ENCODE results near the gene SPSB3.
A peak's percentile ranks its signal among the peaks of the same experiment; 100 is the strongest.

SPSB3 gene

GRCh38 chr16:1792836-1793577 lies 10.6 kb upstream of the SPSB3 start:
- Histone ChIP-seq H3K9me3 (peaks cover 0 to 3% (median 0%) of the 10 kb centered on the region in 3 donors), H3K27ac (no peak overlapping the region), H3K4me3 (no peak overlapping the region), H3K27me3 (no peaks in the 10 kb centered on the region), H3K4me1 (peaks cover 0 to 9% (median 0%) of the 10 kb centered on the region in 4 donors), H3K36me3 (peaks cover 5 to 50% (median 27%) of the 10 kb centered on the region in 3 donors)
- intact Hi-C loops (cut with DNase I; ENCODE audit: low total_unique reads), result no loop called here
- no peak for TF ChIP-seq CTCF (IDR thresholded peaks at IDR 0.05)
- no peak for DNase-seq

DNA sequence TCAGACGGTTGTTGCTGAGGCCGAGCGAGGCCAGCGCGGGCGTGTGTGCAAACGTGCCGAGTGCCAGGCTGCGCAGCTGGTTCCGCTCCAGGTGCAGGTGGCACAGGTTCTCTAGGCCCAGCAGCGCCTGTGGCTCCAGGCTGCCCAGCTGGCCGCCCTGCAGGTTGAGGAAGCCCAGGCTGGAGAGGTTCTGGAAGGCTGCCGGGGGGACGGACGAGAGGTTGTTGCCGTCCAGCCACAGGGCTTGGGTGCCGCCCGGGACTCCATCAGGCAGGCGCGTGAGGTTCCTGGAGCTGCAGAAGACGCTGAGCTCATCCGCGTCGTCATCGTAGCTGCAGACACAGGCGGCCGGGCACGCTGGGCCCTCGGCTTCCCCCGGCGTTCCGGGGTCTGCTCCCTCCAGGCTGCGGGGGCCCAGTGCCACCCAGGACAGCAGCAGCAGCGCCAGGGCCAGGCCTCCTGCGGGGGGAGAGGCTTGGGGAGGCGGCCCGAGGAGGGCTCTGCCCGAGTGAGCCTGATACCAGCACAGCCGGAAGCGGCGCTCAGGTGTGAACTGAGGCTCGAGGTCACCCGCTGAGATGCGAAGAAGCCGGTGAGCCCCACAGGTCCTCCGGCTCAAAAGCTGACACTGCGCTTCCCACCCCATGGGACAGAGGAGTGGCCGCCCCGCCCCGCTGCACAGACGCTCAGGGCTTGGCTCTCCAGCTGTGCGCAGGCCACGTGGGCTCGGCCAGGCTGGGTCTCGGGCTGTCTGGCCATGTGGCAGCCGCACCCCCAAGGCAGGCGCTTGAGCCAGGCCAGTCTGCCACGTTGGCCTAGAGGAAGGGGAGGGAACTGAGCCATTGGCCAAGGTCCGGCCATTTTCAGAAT lies 9.8 kb upstream of the SPSB3 start:
- H3K9me3 ChIP-seq, result no peaks in the 10 kb centered on the region
- no peak overlapping the region for H3K27ac ChIP-seq
- H3K4me1 ChIP-seq, result peaks cover 0 to 13% (median 0%) of the 10 kb centered on the region in 4 donors
- intact Hi-C loops (cut with DNase I; ENCODE audit: low total_unique reads), result no loop called here
- DNase-seq, result no peak
- no peaks in the 10 kb centered on the region for H3K27me3 ChIP-seq
- TF ChIP-seq CTCF (IDR thresholded peaks at IDR 0.05), result no peak
- H3K36me3 ChIP-seq, result peaks cover 7 to 58% (median 35%) of the 10 kb centered on the region in 3 donors
- H3K4me3 ChIP-seq, result no peak overlapping the region

DNA sequence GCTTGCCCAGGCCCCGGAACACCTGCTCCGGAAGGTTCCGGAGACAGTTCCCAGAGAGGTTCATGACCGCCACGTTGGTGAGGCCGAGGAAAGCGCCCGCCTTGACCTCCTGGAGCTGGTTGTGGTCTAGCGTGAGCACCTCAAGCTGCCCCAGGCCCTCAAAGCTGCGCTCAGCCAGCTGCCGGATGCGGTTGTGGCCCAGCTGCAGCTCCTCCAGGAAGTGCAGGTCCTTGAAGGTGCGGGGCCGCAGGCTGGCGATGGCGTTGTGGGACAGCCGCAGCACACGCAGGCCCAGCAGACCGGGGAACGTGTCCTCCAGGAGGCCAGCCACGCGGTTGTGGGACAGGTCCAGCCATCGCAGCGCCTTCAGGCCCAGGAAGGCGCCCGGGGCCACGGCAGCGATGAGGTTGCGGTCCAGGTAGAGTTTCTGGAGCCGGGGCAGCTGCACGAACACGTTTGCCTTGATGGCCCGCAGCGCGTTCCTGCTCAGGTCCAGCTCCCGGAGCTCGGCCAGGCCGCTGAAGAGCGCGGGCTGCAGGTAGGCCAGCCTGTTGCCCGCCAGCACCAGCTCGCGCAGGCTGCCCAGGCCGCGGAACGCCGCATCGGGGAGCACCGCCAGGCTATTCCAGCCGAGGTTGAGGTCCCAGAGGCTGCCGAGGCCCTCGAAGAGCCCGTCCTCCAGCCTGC lies 9.0 kb upstream of the SPSB3 start:
- peaks cover 15 to 66% (median 43%) of the 10 kb centered on the region in 3 donors for H3K36me3 ChIP-seq
- no peak overlapping the region for H3K27ac ChIP-seq
- DNase-seq, result no peak
- peaks cover 0 to 20% (median 0%) of the 10 kb centered on the region in 4 donors for H3K4me1 ChIP-seq
- H3K27me3 ChIP-seq, result no peaks in the 10 kb centered on the region
- H3K9me3 ChIP-seq, result no peaks in the 10 kb centered on the region
- H3K4me3 ChIP-seq, result no peak overlapping the region
- intact Hi-C loops (cut with DNase I; ENCODE audit: low total_unique reads), result no loop called here
- TF ChIP-seq CTCF (IDR thresholded peaks at IDR 0.05), result no peak

DNA sequence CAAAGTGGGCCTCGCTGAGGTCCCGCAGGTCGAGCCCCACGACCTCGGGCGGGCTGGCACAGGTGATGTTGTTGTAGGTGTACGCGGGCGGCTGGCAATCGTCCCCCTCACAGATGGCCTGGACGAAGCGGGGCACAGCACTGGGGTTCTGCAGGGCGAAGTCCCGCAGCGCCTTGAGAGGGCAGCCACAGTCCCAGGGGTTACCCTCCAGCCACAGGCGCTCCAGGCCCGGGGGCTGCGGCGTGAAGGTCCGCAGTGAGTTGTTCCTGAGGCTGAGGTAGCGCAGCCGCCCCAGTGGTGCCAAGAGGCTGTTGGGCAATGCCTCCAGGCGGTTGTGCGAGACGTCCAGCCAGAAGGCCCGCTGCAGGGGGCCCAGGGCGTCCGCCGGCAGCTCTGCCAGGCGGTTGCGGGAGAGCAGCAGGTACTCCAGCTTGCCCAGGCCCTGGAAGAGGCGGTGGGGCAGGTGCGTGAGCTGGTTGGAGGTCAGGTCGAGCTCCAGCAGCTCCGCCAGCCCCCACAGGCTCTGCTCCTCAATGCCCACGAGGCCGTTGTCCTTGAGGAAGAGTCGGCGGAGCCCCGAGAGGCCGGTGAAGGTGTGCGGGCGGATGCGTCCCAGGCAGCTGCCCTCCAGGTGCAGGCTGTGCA lies 8.4 kb upstream of the SPSB3 start:
- Histone ChIP-seq H3K36me3 (peaks cover 15 to 72% (median 44%) of the 10 kb centered on the region in 3 donors), H3K9me3 (no peaks in the 10 kb centered on the region), H3K4me1 (peaks cover 0 to 27% (median 2%) of the 10 kb centered on the region in 4 donors), H3K27me3 (no peaks in the 10 kb centered on the region), H3K27ac (no peak overlapping the region), H3K4me3 (no peak overlapping the region)
- peak in 1 of 2 donors; percentile 59 for DNase-seq
- TF ChIP-seq CTCF (IDR thresholded peaks at IDR 0.05), result no peak
- intact Hi-C loops (cut with DNase I; ENCODE audit: low total_unique reads), result no loop called here

DNA sequence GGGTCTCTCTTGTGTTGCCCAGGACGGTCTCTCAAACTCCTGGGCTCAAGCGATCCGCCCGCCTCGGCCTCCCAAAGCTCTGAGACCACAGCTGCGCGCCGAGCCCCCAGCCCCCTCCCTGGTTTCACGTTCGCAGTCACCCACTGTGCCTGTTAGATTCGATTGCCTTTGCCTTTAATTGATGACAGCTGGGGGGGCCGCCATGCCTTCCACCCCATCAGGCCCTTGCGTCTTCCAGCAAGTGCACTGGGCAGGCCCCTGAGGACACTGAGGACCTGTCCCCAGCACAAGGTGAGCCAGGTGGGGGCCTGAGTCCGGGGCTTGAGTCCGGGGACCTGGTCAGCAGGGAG lies 7.9 kb upstream of the SPSB3 start:
- no peak overlapping the region for H3K27ac ChIP-seq
- H3K9me3 ChIP-seq, result no peaks in the 10 kb centered on the region
- H3K36me3 ChIP-seq, result peaks cover 15 to 77% (median 44%) of the 10 kb centered on the region in 3 donors
- no peak overlapping the region for H3K4me3 ChIP-seq
- no peak for DNase-seq
- no peaks in the 10 kb centered on the region for H3K27me3 ChIP-seq
- peaks cover 0 to 32% (median 5%) of the 10 kb centered on the region in 4 donors for H3K4me1 ChIP-seq
- TF ChIP-seq CTCF (IDR thresholded peaks at IDR 0.05), result no peak
- intact Hi-C loops (cut with DNase I; ENCODE audit: low total_unique reads), result no loop called here
